ENCODE results near the gene LMAN1L. TPM values are rescaled to one million over a fixed set of nuclear protein-coding genes. Genes with fewer than 3 reads are reported as not detected.

The LMAN1L gene
- polyA plus RNA-seq, 3 donors, result 0.08 TPM; not detected in 2

DNA sequence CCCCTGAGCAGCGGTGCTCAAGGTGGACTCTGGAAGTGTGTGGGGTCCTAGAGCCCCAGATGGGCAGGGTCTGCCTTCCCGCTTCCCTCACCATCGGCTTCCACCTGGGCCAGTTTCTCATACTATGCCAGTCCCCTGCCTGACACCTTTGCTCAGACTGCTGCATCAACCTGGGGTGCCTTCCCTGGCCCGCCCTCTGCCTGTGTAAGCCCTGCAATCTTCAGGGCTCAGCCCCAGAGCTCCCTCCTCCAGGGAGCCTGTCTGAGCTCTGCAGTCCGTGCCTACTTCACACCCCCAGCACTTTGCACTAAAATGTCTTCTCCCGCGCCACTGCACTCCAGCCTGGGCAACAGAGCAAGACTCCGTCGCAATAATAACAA lies 17.7 kb upstream of the LMAN1L start:
- H3K36me3 Mint-ChIP-seq, result peaks cover 55 to 76% of the 10 kb centered on the region in 2 donors
- intact Hi-C loops (cut with micrococcal nuclease), result no loop called here
- Histone ChIP-seq H3K4me3 (replicated peaks in 1 of 3; ENCODE audit: low read depth in 2 of 3, low read length in 3 of 3) (no peak overlapping the region), H3K27ac (ENCODE audit: low read depth in 1 of 2, low read length in 2 of 2) (peak overlapping the region; percentile 10 to 97), H3K4me1 (ENCODE audit: control insufficient read depth in 1 of 2, insufficient read depth in 2 of 2, low read length in 2 of 2) (peaks cover 68 to 88% of the 10 kb centered on the region in 2 donors), H3K9me3 (replicated peaks in 1 of 2; ENCODE audit: control insufficient read depth in 1 of 2, insufficient read depth in 1 of 2, low read length in 2 of 2) (no peaks in the 10 kb centered on the region), H3K27me3 (ENCODE audit: control insufficient read depth in 2 of 2, insufficient read depth in 2 of 2, low read length in 2 of 2) (no peaks in the 10 kb centered on the region), H3K9ac (ENCODE audit: insufficient read depth, low read length, poor library complexity, severe bottlenecking) (no peak overlapping the region), H3K4me2 (replicated peaks; ENCODE audit: extremely low read depth, low read length, poor library complexity, severe bottlenecking) (no peak overlapping the region), H3K79me2 (ENCODE audit: insufficient read depth, low read length) (peaks cover 99% of the 10 kb centered on the region), H4K20me1 (ENCODE audit: insufficient read depth, low read length) (peaks cover 81% of the 10 kb centered on the region), H2AFZ (ENCODE audit: insufficient read depth, low read depth, low read length, poor library complexity, severe bottlenecking) (no peak overlapping the region), H3K36me3 (replicated peaks in 1 of 2; ENCODE audit: control insufficient read depth in 1 of 2, insufficient read depth in 2 of 2, low read length in 2 of 2) (peaks cover 37 to 70% of the 10 kb centered on the region in 2 donors)
- no peak overlapping the region for H3K4me3 Mint-ChIP-seq
- H3K27me3 Mint-ChIP-seq (ENCODE audit: low read depth in 3 of 3), result peaks cover 0 to 1% (median 0%) of the 10 kb centered on the region in 3 donors
- TF ChIP-seq, protein P1, sequence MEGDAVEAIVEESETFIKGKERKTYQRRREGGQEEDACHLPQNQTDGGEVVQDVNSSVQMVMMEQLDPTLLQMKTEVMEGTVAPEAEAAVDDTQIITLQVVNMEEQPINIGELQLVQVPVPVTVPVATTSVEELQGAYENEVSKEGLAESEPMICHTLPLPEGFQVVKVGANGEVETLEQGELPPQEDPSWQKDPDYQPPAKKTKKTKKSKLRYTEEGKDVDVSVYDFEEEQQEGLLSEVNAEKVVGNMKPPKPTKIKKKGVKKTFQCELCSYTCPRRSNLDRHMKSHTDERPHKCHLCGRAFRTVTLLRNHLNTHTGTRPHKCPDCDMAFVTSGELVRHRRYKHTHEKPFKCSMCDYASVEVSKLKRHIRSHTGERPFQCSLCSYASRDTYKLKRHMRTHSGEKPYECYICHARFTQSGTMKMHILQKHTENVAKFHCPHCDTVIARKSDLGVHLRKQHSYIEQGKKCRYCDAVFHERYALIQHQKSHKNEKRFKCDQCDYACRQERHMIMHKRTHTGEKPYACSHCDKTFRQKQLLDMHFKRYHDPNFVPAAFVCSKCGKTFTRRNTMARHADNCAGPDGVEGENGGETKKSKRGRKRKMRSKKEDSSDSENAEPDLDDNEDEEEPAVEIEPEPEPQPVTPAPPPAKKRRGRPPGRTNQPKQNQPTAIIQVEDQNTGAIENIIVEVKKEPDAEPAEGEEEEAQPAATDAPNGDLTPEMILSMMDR (IDR thresholded peaks at IDR 0.05), result no peak
- H3K27ac Mint-ChIP-seq, result peak overlapping the region in 6 of 7 donors; percentile 65 to 87 (median 82)
- no peak for DNase-seq
- 84% methylated on average over 2 of the region's 9 CpGs for WGBS (ENCODE audit: insufficient coverage)
- H3K9me3 Mint-ChIP-seq, result no peaks in the 10 kb centered on the region
- H3K4me1 Mint-ChIP-seq, result peaks cover 77% of the 10 kb centered on the region

DNA sequence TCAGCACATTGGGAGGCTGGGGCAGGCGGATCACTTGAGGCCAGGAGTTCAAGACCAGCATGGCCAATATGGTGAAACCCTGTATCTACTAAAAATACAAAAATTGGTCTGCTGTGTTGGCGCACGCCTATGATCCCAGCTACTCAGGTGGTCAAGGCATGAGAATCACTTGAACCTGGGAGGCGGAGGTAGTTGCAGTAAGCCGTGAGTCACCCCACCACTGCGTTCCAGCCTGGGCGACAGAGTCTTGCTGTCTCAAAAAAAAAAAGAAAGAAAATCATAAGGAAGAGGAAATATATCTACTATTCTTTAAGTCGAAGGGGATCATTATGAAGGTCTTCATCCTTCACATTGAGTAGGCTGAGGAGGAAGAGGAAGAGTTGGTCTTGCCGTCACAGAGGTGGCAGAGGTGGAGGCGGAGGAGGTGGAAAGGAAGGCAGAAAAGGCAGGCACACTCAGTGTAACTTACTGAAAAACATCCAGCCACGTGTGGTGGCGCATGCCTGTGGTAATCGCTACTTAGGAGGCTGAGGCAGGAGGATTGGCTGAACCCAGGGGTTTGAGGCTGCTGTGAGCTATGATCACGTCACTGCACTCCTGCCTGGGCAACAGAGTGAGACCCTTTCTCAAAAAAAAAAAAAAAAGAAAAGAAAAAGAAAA lies 16.5 kb upstream of the LMAN1L start:
- Histone ChIP-seq H3K79me2 (ENCODE audit: insufficient read depth, low read length) (peaks cover 97% of the 10 kb centered on the region), H3K4me2 (replicated peaks; ENCODE audit: extremely low read depth, low read length, poor library complexity, severe bottlenecking) (no peak overlapping the region), H3K36me3 (replicated peaks in 1 of 2; ENCODE audit: control insufficient read depth in 1 of 2, insufficient read depth in 2 of 2, low read length in 2 of 2) (peaks cover 46 to 79% of the 10 kb centered on the region in 2 donors), H3K9ac (ENCODE audit: insufficient read depth, low read length, poor library complexity, severe bottlenecking) (no peak overlapping the region), H3K4me3 (replicated peaks in 1 of 3; ENCODE audit: low read depth in 2 of 3, low read length in 3 of 3) (no peak overlapping the region), H3K4me1 (ENCODE audit: control insufficient read depth in 1 of 2, insufficient read depth in 2 of 2, low read length in 2 of 2) (peaks cover 67 to 88% of the 10 kb centered on the region in 2 donors), H3K27me3 (ENCODE audit: control insufficient read depth in 2 of 2, insufficient read depth in 2 of 2, low read length in 2 of 2) (no peaks in the 10 kb centered on the region), H4K20me1 (ENCODE audit: insufficient read depth, low read length) (peaks cover 92% of the 10 kb centered on the region), H2AFZ (ENCODE audit: insufficient read depth, low read depth, low read length, poor library complexity, severe bottlenecking) (no peak overlapping the region), H3K27ac (ENCODE audit: low read depth in 1 of 2, low read length in 2 of 2) (peak overlapping the region; percentile 20 to 93), H3K9me3 (replicated peaks in 1 of 2; ENCODE audit: control insufficient read depth in 1 of 2, insufficient read depth in 1 of 2, low read length in 2 of 2) (no peaks in the 10 kb centered on the region)
- intact Hi-C loops (cut with micrococcal nuclease), result no loop called here
- H3K27ac Mint-ChIP-seq, result peak overlapping the region; percentile 38 to 89 (median 79)
- no peak for DNase-seq
- TF ChIP-seq, protein P1 (IDR thresholded peaks at IDR 0.05), result no peak
- H3K36me3 Mint-ChIP-seq, result peaks cover 60 to 84% of the 10 kb centered on the region in 2 donors
- H3K9me3 Mint-ChIP-seq, result no peaks in the 10 kb centered on the region
- H3K4me3 Mint-ChIP-seq, result peak overlapping the region in 1 of 2 donors; percentile 42
- peaks cover 77% of the 10 kb centered on the region for H3K4me1 Mint-ChIP-seq
- 89% methylated on average over 8 of the region's 14 CpGs for WGBS (ENCODE audit: insufficient coverage)
- H3K27me3 Mint-ChIP-seq (ENCODE audit: low read depth in 3 of 3), result peaks cover 0 to 1% (median 0%) of the 10 kb centered on the region in 3 donors

All from CD14-positive monocyte (primary cell).